ENCODE results near the gene ZNF716.

The ZNF716 gene

DNA sequence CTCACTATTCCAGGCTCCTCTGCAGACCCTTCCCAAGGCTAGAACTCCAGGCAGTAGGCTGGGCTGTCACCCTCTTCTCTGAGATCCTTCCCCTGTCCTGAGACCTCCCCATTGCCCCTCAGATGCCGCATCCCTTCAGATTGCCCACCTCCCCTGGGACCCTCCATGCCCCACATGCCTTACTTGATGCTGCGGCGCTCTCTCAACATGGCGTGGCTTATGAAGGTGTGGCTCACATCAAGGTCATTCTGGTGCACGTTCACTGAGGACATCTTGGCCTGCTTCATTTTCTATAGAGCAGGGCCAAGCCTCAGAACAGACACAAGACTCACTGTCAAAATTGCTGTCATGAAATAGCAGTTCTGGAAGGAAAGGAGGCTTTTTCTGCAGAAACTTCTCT lies 34.7 kb upstream of the ZNF716 start:
- no peaks in the 10 kb centered on the region for H3K9me3 Mint-ChIP-seq
- no peak overlapping the region for H3K27ac Mint-ChIP-seq (ENCODE audit: low read depth)
- H3K4me3 Mint-ChIP-seq = no peak overlapping the region
- no peaks in the 10 kb centered on the region for H3K27me3 Mint-ChIP-seq
- peaks cover 2% of the 10 kb centered on the region for H3K36me3 Mint-ChIP-seq (ENCODE audit: insufficient read depth)
- DNase-seq (ENCODE audit: low spot score in 2 of 2) (no peak), ATAC-seq (replicated peaks; ENCODE audit: extremely low read depth, poor library complexity, severe bottlenecking) (no peak)
- no peaks in the 10 kb centered on the region for H3K4me1 Mint-ChIP-seq

DNA sequence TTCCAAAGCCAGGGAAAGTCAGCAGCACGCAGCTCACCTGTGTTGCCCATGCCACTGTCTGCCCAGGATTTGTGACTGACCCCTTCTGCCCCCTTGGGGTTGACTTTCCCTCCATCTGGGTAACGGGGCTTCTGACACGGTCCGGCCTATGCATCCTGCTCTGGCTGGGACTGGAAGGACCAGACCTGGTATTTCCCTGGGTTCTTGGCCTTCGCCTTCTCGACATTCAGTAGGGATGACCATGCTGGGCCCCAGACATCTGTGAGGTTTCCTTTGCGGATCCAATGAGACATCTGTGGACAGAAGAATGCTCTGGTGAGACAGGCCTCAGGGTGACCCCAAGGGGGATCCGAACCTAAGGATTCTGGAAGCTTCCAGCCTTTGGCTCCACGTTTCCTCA lies 34.2 kb upstream of the ZNF716 start:
- Mint-ChIP-seq H3K4me3 (no peak overlapping the region), H3K36me3 (ENCODE audit: insufficient read depth) (peaks cover 2% of the 10 kb centered on the region), H3K4me1 (no peaks in the 10 kb centered on the region), H3K9me3 (no peaks in the 10 kb centered on the region), H3K27ac (ENCODE audit: low read depth) (no peak overlapping the region), H3K27me3 (no peaks in the 10 kb centered on the region)
- no peak for ATAC-seq (replicated peaks; ENCODE audit: extremely low read depth, poor library complexity, severe bottlenecking)
- DNase-seq (ENCODE audit: low spot score in 2 of 2) = no peak

DNA sequence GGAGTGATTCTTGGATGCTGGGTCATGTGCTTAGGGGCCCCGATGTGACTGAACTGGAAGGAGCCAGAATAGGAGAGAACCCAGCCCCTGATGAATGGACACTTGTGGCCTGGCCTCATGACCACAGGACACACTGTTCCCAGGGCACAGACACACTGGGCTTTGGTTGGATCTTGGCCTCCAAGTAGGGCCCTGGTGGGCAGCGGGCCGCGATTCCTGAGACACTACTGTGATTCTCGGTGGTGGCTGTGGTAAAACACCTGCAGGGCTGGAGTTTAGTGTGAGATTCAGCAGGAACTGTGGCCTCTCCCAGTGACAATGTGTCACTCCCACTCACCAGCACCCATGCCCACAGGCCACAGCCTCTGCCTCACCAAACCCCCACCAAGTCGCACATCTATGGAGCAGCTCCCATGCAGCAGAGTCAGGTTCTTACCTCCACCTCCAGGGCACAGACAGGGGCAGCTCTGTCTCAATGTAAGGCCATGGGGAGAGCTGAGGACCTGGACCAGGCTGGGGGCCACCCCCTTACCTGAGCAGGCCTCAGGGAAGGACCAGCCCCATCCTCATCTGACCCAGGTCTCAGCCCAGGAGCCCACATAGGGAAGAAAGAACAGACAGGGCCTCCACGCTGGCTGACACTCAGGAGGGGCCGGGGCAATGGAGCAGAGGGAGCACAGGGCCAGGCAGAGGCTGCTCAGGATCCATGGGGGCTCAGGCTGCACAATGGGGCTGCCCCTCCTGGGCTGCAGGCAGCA lies 33.2 kb upstream of the ZNF716 start:
- no peak overlapping the region for H3K27ac Mint-ChIP-seq (ENCODE audit: low read depth)

DNA sequence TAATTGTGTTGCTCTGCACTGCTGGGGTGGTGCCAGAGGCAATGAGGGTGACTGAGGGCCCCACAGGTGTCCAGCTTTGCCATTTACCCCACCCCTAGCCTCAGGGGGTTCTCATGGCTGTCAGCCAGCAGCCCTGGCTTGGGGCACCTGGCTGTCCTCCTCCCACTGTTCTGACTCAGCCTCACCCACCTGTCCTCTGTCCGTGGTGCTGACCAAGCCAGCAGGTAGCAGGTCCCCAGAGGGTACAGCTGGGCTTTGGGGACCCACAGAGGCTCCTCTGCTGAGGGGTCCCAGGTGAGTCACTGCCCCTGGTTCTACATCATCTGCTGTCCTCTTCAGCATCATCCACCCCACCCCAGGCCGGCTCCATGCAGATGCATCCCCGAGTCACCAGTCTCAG lies 32.2 kb upstream of the ZNF716 start:
- ATAC-seq (replicated peaks; ENCODE audit: extremely low read depth, poor library complexity, severe bottlenecking) (no peak), DNase-seq (ENCODE audit: low spot score in 2 of 2) (no peak)
- no peaks in the 10 kb centered on the region for H3K4me1 Mint-ChIP-seq
- H3K27ac Mint-ChIP-seq (ENCODE audit: low read depth) = no peak overlapping the region
- peaks cover 7% of the 10 kb centered on the region for H3K9me3 Mint-ChIP-seq
- no peaks in the 10 kb centered on the region for H3K27me3 Mint-ChIP-seq
- H3K36me3 Mint-ChIP-seq (ENCODE audit: insufficient read depth) = peaks cover 3% of the 10 kb centered on the region
- H3K4me3 Mint-ChIP-seq = no peak overlapping the region

More for the DNA sequence above, 33.2 kb upstream of the ZNF716 start:
- Mint-ChIP-seq H3K27me3 (no peaks in the 10 kb centered on the region), H3K36me3 (ENCODE audit: insufficient read depth) (peaks cover 2% of the 10 kb centered on the region), H3K4me1 (no peaks in the 10 kb centered on the region), H3K9me3 (peaks cover 6% of the 10 kb centered on the region), H3K4me3 (no peak overlapping the region)
- DNase-seq (ENCODE audit: low spot score in 2 of 2) (no peak), ATAC-seq (replicated peaks; ENCODE audit: extremely low read depth, poor library complexity, severe bottlenecking) (no peak)

DNA sequence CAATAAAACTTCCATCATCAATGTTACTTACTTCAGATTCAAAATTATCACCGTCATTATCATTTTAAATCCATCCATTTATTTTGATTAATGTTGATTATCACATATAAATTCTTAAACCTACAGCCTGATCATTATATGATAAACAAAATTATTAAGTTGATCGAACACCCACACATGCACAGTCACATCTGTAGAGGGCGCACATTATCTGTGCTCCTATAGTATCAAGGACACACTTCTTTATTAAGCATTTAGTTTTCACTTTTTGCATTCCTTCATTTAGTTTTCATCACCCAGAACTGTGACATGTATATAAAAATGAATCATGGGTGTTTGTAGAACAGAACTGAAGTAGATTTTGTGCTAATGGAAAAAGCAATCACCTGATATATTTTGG lies 26.2 kb upstream of the ZNF716 start:
- H3K27me3 Mint-ChIP-seq = no peaks in the 10 kb centered on the region
- H3K36me3 Mint-ChIP-seq (ENCODE audit: insufficient read depth) = peaks cover 2% of the 10 kb centered on the region
- no peak overlapping the region for H3K4me3 Mint-ChIP-seq
- no peak overlapping the region for H3K27ac Mint-ChIP-seq (ENCODE audit: low read depth)
- no peaks in the 10 kb centered on the region for H3K4me1 Mint-ChIP-seq
- peaks cover 15% of the 10 kb centered on the region for H3K9me3 Mint-ChIP-seq
- ATAC-seq (replicated peaks; ENCODE audit: extremely low read depth, poor library complexity, severe bottlenecking) (no peak), DNase-seq (ENCODE audit: low spot score in 2 of 2) (no peak)

DNA sequence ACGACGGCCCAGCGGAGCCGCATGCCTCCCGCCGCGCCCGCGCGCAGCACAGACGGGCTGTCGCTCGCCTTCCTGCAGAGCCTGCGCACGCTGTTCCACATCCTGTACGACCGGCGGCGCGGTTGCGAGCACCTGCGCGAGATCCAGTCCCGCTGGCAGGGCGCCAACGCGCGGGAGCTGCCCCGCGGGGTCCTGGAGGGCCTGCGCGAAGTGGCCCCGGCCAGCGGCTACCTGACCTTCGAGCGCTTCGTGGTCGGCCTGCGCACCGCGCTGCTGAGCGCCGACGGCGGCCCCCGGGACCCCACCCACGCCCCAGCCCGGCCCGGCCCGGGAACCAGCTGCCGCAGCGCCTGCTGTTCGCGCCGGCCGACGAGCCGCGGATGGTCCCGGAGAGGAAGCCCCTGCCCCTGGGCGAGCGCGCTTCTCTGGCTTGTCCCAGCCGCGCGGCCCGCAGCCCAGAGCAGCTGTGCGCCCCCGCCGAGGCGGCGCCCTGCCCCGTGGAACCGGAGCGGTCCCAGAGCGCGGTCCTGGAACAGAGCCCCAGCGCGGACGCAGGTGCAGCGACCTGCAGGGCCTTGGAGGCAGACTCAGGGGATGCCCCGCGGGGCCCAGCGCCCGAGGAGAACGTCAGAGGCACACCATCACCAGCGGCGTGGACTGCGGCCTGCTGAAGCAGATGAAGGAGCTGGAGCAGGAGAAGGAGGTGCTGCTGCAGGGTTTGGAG lies 25.3 kb upstream of the ZNF716 start:
- Mint-ChIP-seq H3K4me1 (no peaks in the 10 kb centered on the region), H3K27me3 (no peaks in the 10 kb centered on the region), H3K9me3 (peaks cover 20% of the 10 kb centered on the region), H3K36me3 (ENCODE audit: insufficient read depth) (peaks cover 2% of the 10 kb centered on the region), H3K4me3 (no peak overlapping the region), H3K27ac (ENCODE audit: low read depth) (no peak overlapping the region)
- ATAC-seq (replicated peaks; ENCODE audit: extremely low read depth, poor library complexity, severe bottlenecking) (no peak), DNase-seq (ENCODE audit: low spot score in 2 of 2) (no peak)

DNA sequence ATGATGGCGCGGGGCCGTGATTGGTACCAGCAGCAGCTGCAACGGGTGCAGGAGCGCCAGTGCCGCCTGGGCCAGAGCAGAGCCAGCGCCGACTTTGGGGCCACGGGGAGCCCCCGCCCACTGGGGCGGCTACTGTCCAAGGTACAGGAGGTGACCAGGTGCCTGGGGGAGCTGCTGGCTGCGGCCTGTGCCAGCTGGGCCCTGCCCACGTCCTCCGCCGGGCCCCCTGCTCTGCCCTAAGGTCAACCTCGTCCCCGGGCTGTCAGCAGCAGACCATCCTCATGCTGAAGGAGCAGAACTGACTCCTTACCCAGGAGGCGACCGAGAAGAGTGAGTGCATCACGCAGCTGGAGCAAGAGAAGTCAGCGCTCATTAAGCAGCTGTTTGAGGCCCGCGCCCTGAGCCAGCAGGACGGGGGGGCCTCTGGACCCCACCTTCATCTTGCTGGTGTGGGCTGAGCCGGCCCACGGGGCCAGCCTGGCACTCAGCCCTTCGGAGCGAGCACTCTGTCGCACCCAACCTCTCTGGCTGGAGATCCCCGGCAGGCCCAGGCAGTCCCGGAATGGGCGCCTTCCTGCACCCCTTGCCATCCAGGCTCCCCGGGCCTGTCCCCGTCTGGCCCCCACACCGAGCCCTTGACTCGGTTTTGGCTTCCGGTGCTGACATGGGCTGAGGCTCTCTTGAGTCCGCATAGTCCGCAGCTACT lies 24.6 kb upstream of the ZNF716 start:
- Mint-ChIP-seq H3K27me3 (no peaks in the 10 kb centered on the region), H3K36me3 (ENCODE audit: insufficient read depth) (peaks cover 2% of the 10 kb centered on the region), H3K27ac (ENCODE audit: low read depth) (no peak overlapping the region), H3K4me3 (no peak overlapping the region), H3K9me3 (peaks cover 22% of the 10 kb centered on the region), H3K4me1 (no peaks in the 10 kb centered on the region)
- ATAC-seq (replicated peaks; ENCODE audit: extremely low read depth, poor library complexity, severe bottlenecking) (no peak), DNase-seq (ENCODE audit: low spot score in 2 of 2) (no peak)

DNA sequence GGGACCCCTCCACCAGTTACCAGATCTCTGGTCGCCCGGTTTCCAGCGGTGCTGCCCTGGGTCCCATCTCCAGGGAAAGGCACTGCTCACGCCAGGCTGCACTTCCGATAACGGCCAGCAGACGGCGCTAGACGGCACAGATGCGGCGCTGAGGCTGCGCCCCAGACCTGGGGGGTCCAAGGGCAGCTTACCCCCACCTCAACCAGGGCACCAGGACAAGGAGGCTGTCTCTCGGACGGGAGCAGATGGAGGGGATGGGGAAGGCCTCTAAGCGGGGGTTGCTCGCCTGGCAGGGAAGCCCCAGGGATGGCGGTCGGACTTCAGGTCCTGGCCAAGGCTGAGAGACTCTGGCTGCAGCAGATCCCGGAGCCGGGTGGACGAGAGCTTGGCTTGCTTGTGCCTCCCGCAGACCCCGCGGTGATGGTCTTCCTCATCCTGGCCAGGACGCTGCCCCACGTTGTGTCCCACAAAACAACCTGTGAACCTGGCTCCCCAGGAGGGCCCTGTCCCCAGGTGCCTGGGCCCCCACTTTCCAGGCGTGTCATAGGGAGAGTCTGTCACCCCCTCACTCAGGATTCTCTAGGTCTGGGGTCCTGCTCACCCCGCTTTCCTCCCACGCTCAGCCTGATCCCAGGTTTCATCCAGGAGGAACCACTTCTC lies 23.9 kb upstream of the ZNF716 start:
- no peak overlapping the region for H3K4me3 Mint-ChIP-seq
- ATAC-seq (replicated peaks; ENCODE audit: extremely low read depth, poor library complexity, severe bottlenecking) (no peak), DNase-seq (ENCODE audit: low spot score in 2 of 2) (no peak)
- H3K9me3 Mint-ChIP-seq = peaks cover 20% of the 10 kb centered on the region
- H3K4me1 Mint-ChIP-seq = no peaks in the 10 kb centered on the region
- no peaks in the 10 kb centered on the region for H3K27me3 Mint-ChIP-seq
- H3K36me3 Mint-ChIP-seq (ENCODE audit: insufficient read depth) = peaks cover 2% of the 10 kb centered on the region
- H3K27ac Mint-ChIP-seq (ENCODE audit: low read depth) = no peak overlapping the region

DNA sequence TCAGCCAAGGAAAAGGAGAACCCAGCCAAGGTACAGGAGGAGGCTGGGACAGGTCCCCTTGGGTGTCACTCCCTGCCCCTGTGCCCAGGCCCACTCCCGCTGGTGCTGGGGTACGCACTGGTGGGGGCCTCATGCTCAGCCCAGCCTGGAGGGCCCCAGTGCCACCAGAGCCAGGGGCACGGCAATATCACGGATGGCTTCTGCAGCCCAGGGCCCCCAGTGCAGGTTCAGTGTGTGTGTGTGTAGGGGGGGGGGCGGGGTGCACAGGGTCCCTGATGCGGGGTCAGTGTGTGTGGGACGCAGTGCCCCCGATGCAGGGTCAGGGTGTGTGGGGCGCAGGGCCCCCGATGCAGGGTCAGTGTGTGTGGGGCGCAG lies 23.4 kb upstream of the ZNF716 start:
- peaks cover 2% of the 10 kb centered on the region for H3K36me3 Mint-ChIP-seq (ENCODE audit: insufficient read depth)
- no peak overlapping the region for H3K27ac Mint-ChIP-seq (ENCODE audit: low read depth)

DNA sequence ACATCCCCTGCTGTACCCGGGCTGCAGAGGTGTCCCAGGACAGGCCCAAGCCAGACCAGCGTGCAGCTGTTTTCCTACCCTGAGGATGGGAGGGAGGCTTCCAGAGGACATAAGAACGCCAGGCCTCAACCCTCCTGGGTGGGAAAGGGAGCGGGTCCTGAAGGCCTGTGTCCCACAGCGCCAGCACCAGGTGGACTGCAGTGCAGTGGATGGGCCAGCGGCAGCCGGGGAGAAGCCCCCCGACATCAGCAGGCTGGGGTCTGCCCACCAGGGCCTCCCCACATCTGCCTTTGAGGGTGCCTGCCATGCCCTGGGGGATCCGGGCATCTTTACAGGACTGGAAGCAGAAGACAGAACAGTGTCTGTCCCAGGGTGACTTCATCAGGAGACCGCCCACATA lies 22.8 kb upstream of the ZNF716 start:
- H3K4me1 Mint-ChIP-seq = no peaks in the 10 kb centered on the region
- H3K9me3 Mint-ChIP-seq = peaks cover 16% of the 10 kb centered on the region
- H3K36me3 Mint-ChIP-seq (ENCODE audit: insufficient read depth) = peaks cover 2% of the 10 kb centered on the region
- H3K27ac Mint-ChIP-seq (ENCODE audit: low read depth) = no peak overlapping the region
- H3K27me3 Mint-ChIP-seq = no peaks in the 10 kb centered on the region
- DNase-seq (ENCODE audit: low spot score in 2 of 2) = no peak
- ATAC-seq (replicated peaks; ENCODE audit: extremely low read depth, poor library complexity, severe bottlenecking) = no peak
- no peak overlapping the region for H3K4me3 Mint-ChIP-seq

More for the DNA sequence above, 23.4 kb upstream of the ZNF716 start:
- H3K4me3 Mint-ChIP-seq = no peak overlapping the region
- ATAC-seq (replicated peaks; ENCODE audit: extremely low read depth, poor library complexity, severe bottlenecking) (no peak), DNase-seq (ENCODE audit: low spot score in 2 of 2) (no peak)
- H3K4me1 Mint-ChIP-seq = no peaks in the 10 kb centered on the region
- H3K9me3 Mint-ChIP-seq = peaks cover 16% of the 10 kb centered on the region
- no peaks in the 10 kb centered on the region for H3K27me3 Mint-ChIP-seq

DNA sequence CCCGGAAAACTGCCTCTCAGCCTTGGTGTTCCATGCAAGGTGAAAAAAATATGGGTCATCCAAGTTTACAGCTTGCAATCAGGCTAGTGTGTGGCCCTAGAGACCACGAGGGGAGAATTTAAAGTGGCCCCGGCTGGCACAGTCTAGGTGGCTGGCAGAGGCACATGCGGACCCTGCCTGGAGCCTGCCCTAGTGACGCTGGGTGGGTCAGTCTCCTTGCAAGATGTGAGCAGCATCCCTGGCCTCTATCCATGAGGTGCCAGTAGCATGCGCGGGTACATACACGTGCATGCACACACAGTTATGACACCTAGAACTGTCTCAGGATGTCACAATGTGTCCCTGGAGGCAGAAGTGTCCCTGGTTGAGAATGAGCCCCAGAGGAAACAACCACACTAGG lies 22.4 kb upstream of the ZNF716 start:
- DNase-seq (ENCODE audit: low spot score in 2 of 2) = no peak
- Mint-ChIP-seq H3K4me3 (no peak overlapping the region), H3K9me3 (peaks cover 16% of the 10 kb centered on the region), H3K36me3 (ENCODE audit: insufficient read depth) (peaks cover 2% of the 10 kb centered on the region), H3K27me3 (no peaks in the 10 kb centered on the region), H3K27ac (ENCODE audit: low read depth) (no peak overlapping the region), H3K4me1 (no peaks in the 10 kb centered on the region)
- ATAC-seq (replicated peaks; ENCODE audit: extremely low read depth, poor library complexity, severe bottlenecking) = no peak

DNA sequence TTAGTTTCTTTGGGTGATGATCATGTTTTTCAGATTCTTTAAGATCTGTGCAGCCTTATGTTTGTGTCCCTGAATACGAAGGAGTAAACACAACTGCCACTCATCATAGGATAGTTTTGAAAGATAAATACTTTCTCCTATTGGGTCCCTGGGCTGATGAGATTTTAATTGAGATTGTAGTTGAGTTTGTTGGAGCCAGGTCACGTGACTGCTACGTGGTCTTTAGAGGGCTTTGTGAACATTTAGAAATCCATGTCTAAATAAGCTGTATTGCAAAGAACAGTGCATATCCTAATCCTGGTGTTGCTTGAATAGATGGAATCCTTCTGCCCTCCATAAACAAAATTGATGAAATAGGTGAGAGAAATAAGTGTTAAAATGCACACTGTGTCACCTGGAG lies 17.4 kb upstream of the ZNF716 start:
- no peak overlapping the region for H3K27ac Mint-ChIP-seq (ENCODE audit: low read depth)
- peaks cover 1% of the 10 kb centered on the region for H3K36me3 Mint-ChIP-seq (ENCODE audit: insufficient read depth)
- no peaks in the 10 kb centered on the region for H3K27me3 Mint-ChIP-seq
- H3K9me3 Mint-ChIP-seq = peaks cover 12% of the 10 kb centered on the region
- H3K4me1 Mint-ChIP-seq = no peaks in the 10 kb centered on the region
- DNase-seq (ENCODE audit: low spot score in 2 of 2) (no peak), ATAC-seq (replicated peaks; ENCODE audit: extremely low read depth, poor library complexity, severe bottlenecking) (no peak)
- H3K4me3 Mint-ChIP-seq = no peak overlapping the region

All from central memory CD8-positive, alpha-beta T cell (primary cell).